Suprapubic skin (tissue), 4 donors: ENCODE results near the gene SAMD11. TPM values are rescaled to one million over a fixed set of nuclear protein-coding genes. Genes with fewer than 3 reads are reported as not detected.
A peak's percentile ranks its signal among the peaks of the same experiment; 100 is the strongest.

ENCODE experiments used
- DNase-seq, 2 donors: peaks; one replicate each; pipeline ENCODE4 v3.0.0-alpha.2; 2019; ENCODE audit warnings: low spot score in 2 of 2
- H3K27ac ChIP-seq: fragments of 200-600 bp; sonication (generic); one replicate; pipeline ENCODE4 v1.5.1; 2019
- H3K27me3 ChIP-seq: fragments of 200-600 bp; sonication (generic); one replicate; pipeline ENCODE4 v1.5.1; 2019
- H3K36me3 ChIP-seq: fragments of 200-600 bp; sonication (generic); one replicate; pipeline ENCODE4 v1.5.1; 2019
- H3K4me1 ChIP-seq: fragments of 200-600 bp; sonication (generic); one replicate; pipeline ENCODE4 v1.5.1; 2019
- H3K4me3 ChIP-seq: fragments of 200-600 bp; sonication (generic); one replicate; pipeline ENCODE4 v1.5.1; 2019; ENCODE audit warnings: mild to moderate bottlenecking
- H3K9me3 ChIP-seq: fragments of 200-600 bp; sonication (generic); one replicate; pipeline ENCODE4 v1.5.1; 2019
- CTCF ChIP-seq, 2 donors: fragments of 200-600 bp in 1 of 2; fragments of 450-650 bp in 1 of 2; sonication (generic) in 1 of 2; IDR thresholded peaks; one replicate each; pipeline ENCODE4 v1.5.1; 2016 to 2019; ENCODE audit warnings: antibody characterized with exemption in 2 of 2, mild to moderate bottlenecking in 1 of 2, moderate library complexity in 1 of 2
- EP300 ChIP-seq: sonication (generic); formaldehyde crosslinking; IDR thresholded peaks from one replicate; pipeline ENCODE4 v1.6.1; 2017; ENCODE audit warnings: antibody characterized with exemption
- POLR2A ChIP-seq, 2 donors: fragments of 450-650 bp; IDR thresholded peaks; one replicate each; pipeline ENCODE4 v1.6.1; 2017; ENCODE audit warnings: antibody characterized with exemption in 2 of 2, mild to moderate bottlenecking in 2 of 2, moderate library complexity in 2 of 2
- POLR2AphosphoS5 ChIP-seq, 3 donors: sonication (generic); formaldehyde crosslinking; IDR thresholded peaks; one replicate each; pipeline ENCODE4 v1.6.1; 2017; ENCODE audit warnings: antibody characterized with exemption in 3 of 3
- WGBS: methylation state at CpG from one replicate; pipeline ENCODE4 v1.1.5; 2018; 5-methylcytosine and 5-hydroxymethylcytosine counted together
- total RNA-seq, 4 donors: library from RNA; depleted of rRNA; stranded (reverse); fragments of >200 nt; gene quantifications; one replicate each; pipeline ENCODE4 v1.1.0, GENCODE V29; 2016

The SAMD11 gene
- total RNA-seq, 4 donors from 2014 or later, result 0.85 to 2.0 (median 1.5) TPM; not detected in 1

- H3K4me1 ChIP-seq, result peaks cover 20% of the 10 kb centered on the region
- no peak overlapping the region for H3K27ac ChIP-seq
- no peak overlapping the region for H3K4me3 ChIP-seq
- 73% methylated on average over 14 of the region's 15 CpGs for WGBS
- H3K27me3 ChIP-seq, result peaks cover 73% of the 10 kb centered on the region
- peak in 1 of 2 donors; percentile 53 for DNase-seq
- TF ChIP-seq POLR2AphosphoS5 (IDR thresholded peaks at IDR 0.05) (no peak), CTCF (IDR thresholded peaks at IDR 0.05) (no peak), POLR2A (IDR thresholded peaks at IDR 0.05) (no peak), EP300 (no peak)
- H3K9me3 ChIP-seq, result no peaks in the 10 kb centered on the region
- no peaks in the 10 kb centered on the region for H3K36me3 ChIP-seq
Measured at GRCh38 chr1:911875-912739, 11.6 kb upstream of the SAMD11 start.

GRCh38 chr1:912740-913301, 10.9 kb upstream of the SAMD11 start:
- H3K4me3 ChIP-seq, result no peak overlapping the region
- DNase-seq, result peak in 1 of 2 donors; percentile 57
- H3K36me3 ChIP-seq, result no peaks in the 10 kb centered on the region
- peaks cover 81% of the 10 kb centered on the region for H3K27me3 ChIP-seq
- 26% methylated on average over 21 of the region's 24 CpGs for WGBS
- TF ChIP-seq POLR2AphosphoS5 (IDR thresholded peaks at IDR 0.05) (no peak), CTCF (IDR thresholded peaks at IDR 0.05) (peak in 1 of 2 donors; percentile 42), POLR2A (IDR thresholded peaks at IDR 0.05) (no peak), EP300 (no peak)
- H3K9me3 ChIP-seq, result no peaks in the 10 kb centered on the region
- peaks cover 22% of the 10 kb centered on the region for H3K4me1 ChIP-seq
- H3K27ac ChIP-seq, result no peak overlapping the region

- no peak for TF ChIP-seq POLR2AphosphoS5 (IDR thresholded peaks at IDR 0.05)
- TF ChIP-seq POLR2A (IDR thresholded peaks at IDR 0.05), result no peak
- TF ChIP-seq EP300, result no peak
- TF ChIP-seq CTCF (IDR thresholded peaks at IDR 0.05), result no peak
- Histone ChIP-seq H3K4me3 (no peak overlapping the region), H3K27ac (no peak overlapping the region), H3K36me3 (no peaks in the 10 kb centered on the region), H3K27me3 (peaks cover 88% of the 10 kb centered on the region), H3K9me3 (no peaks in the 10 kb centered on the region), H3K4me1 (peaks cover 22% of the 10 kb centered on the region)
- WGBS, result 70% methylated on average over 4 of the region's 16 CpGs
- DNase-seq, result peak in 1 of 2 donors; percentile 50
Measured at GRCh38 chr1:913491-914130, 10.1 kb upstream of the SAMD11 start.

GRCh38 chr1:914131-914890, 9.4 kb upstream of the SAMD11 start:
- peak in 1 of 2 donors; percentile 45 for DNase-seq
- no peak overlapping the region for H3K4me3 ChIP-seq
- H3K4me1 ChIP-seq, result peaks cover 22% of the 10 kb centered on the region
- H3K27ac ChIP-seq, result no peak overlapping the region
- H3K36me3 ChIP-seq, result no peaks in the 10 kb centered on the region
- peaks cover 95% of the 10 kb centered on the region for H3K27me3 ChIP-seq
- no peaks in the 10 kb centered on the region for H3K9me3 ChIP-seq
- WGBS, result 85% methylated on average over 13 of the region's 21 CpGs
- no peak for TF ChIP-seq POLR2AphosphoS5 (IDR thresholded peaks at IDR 0.05)
- no peak for TF ChIP-seq POLR2A (IDR thresholded peaks at IDR 0.05)
- TF ChIP-seq CTCF (IDR thresholded peaks at IDR 0.05), result no peak
- TF ChIP-seq EP300, result no peak
